HepG2 (cell line): ENCODE measurements around the gene PTK7. TPM values are rescaled to one million over a fixed set of nuclear protein-coding genes. Genes with fewer than 3 reads are reported as not detected.

Experiments used
- ATF7 ChIP-seq, 2 experiments: fragments of 450-650 bp in 1 of 2; sonication (generic) in 1 of 2; formaldehyde crosslinking in 1 of 2; IDR thresholded peaks; 2 replicates each; pipeline versions ENCODE4 v1.4.0 to v1.6.1; 2016 to 2020; ENCODE audit warnings: antibody characterized with exemption in 1 of 2, mild to moderate bottlenecking in 1 of 2, missing genetic modification reagents in 1 of 2
- GATA4 ChIP-seq: sonication (generic); IDR thresholded peaks from 2 replicates; pipeline ENCODE4 v1.6.1; 2016; ENCODE audit warnings: antibody characterized with exemption, low read depth, borderline replicate concordance
- HNF1A ChIP-seq, 2 experiments: sonication (generic) in 1 of 2; formaldehyde crosslinking in 1 of 2; IDR thresholded peaks; 2 replicates each; pipeline versions ENCODE4 v1.4.0 to v1.6.1; 2016 to 2020; ENCODE audit warnings: borderline replicate concordance in 1 of 2, low read depth in 1 of 2, mild to moderate bottlenecking in 1 of 2, missing genetic modification reagents in 1 of 2
- KAT7 ChIP-seq: IDR thresholded peaks from 2 replicates; pipeline ENCODE4 v1.6.1; 2018; ENCODE audit warnings: borderline replicate concordance, missing compliant biosample characterization
- KLF16 ChIP-seq, 2 experiments: sonication (generic) in 1 of 2; formaldehyde crosslinking in 1 of 2; IDR thresholded peaks; 2 replicates each; pipeline versions ENCODE4 v1.6.1 to v1.8.0; 2016 to 2023; ENCODE audit warnings: missing genetic modification reagents in 2 of 2, missing compliant biosample characterization in 1 of 2
- MAZ ChIP-seq, 2 experiments: sonication (generic) in 1 of 2; formaldehyde crosslinking in 1 of 2; IDR thresholded peaks; 2 replicates each; pipeline versions ENCODE4 v1.5.0 to v1.6.1; 2012 to 2020; ENCODE audit warnings: low read depth in 2 of 2, mild to moderate bottlenecking in 2 of 2, borderline replicate concordance in 1 of 2, improper control_type of control experiment in 1 of 2, low read length in 1 of 2, missing genetic modification reagents in 1 of 2, moderate library complexity in 1 of 2
- POGZ ChIP-seq: sonication (generic); formaldehyde crosslinking; IDR thresholded peaks from 2 replicates; pipeline ENCODE4 v1.4.0; 2020; ENCODE audit warnings: mild to moderate bottlenecking, missing genetic modification reagents
- SRSF4 ChIP-seq: fragments of 200-400 bp; formaldehyde crosslinking; IDR thresholded peaks from one replicate; pipeline ENCODE4 v1.6.1; 2018; ENCODE audit warnings: mild to moderate bottlenecking, low read depth, low read length, moderate library complexity; ENCODE audit not compliant: poor library complexity, severe bottlenecking
- ZNF652 ChIP-seq: IDR thresholded peaks from 2 replicates; pipeline ENCODE4 v1.6.1; 2016; ENCODE audit warnings: low read depth, borderline replicate concordance
- polyA plus RNA-seq, 8 experiments: library from polyadenylated mRNA; depleted of rRNA in 3 of 8; stranded (reverse) in 7 of 8; unstranded in 1 of 8; fragments of >200 nt; fragmentation: Illumina TruSeq in 4 of 8; extraction: Trizol in 4 of 8; gene quantifications; 2 replicates each; pipeline versions ENCODE4 v1.2.1 to v1.2.3, GENCODE V29; 2011 to 2016; ENCODE audit warnings: low read depth in 4 of 8, missing spikeins in 1 of 8, mixed read lengths in 1 of 8; ENCODE audit not compliant: insufficient read depth in 1 of 8
- total RNA-seq, 5 experiments: library from RNA; depleted of rRNA; stranded (reverse); fragments of >200 nt; fragmentation: Illumina TruSeq; extraction: Trizol; gene quantifications; 2 replicates each; pipeline ENCODE4 v1.2.3, GENCODE V29; 2016; ENCODE audit warnings: low read depth in 1 of 5
- TF ChIP-seq, protein P1 (sequence below): sonication (generic); formaldehyde crosslinking; IDR thresholded peaks from 2 replicates; pipeline ENCODE4 v1.8.1; 2022; ENCODE audit warnings: mild to moderate bottlenecking, missing genetic modification reagents

Gene PTK7
- total and polyA plus RNA-seq, 2 of the 13 experiments (the other 11 are each of a cell fraction or from before 2014, with no cell fraction given): 98.5 to 99.8 TPM

DNA sequence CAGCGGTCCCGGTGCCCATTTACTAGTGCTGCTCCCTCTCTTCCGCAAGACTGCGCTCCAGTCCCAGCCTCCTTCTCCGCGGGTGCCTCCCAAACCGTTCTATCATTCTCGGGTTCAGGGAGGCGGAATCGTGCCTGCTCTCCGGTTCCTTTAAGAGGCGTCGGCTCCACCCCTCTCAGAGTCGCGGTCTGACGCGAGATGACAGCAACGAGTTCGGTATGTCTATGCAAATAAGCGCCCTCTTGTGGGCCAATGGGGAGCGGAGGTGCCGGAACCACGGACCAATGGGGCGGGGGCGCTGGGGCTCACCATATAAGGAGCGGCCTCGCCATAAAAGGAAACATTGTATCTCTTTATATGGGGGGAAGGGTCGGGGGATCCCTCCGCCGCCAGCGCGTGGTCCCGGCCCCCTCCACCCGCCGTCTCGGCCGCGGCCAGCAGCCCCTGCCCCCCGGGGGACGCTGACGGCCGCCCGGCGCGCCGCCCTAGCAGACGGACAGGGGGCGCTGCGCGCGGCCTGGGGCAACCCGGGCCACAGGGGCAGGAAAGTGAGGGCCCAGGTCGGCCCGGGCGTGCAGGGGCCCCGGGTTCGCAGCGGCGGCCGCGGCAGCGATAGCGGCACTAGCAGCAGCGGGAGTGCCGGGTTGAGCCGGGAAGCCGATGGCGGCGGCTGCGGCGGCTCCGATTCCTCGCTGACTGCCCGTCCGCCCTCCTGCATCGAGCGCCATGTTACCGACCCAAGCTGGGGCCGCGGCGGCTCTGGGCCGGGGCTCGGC lies 95.0 kb downstream of the PTK7 start, which contains the start of gene SRF (continued):
- TF ChIP-seq ATF7 (IDR thresholded peaks at IDR 0.05): no peak
- no peak for TF ChIP-seq ATF7 (CRISPR knock-in tag; IDR thresholded peaks at IDR 0.05)
- peak; percentile 93 for TF ChIP-seq POGZ
- no peak for TF ChIP-seq GATA4
- no peak for TF ChIP-seq ZNF652 (CRISPR knock-in tag)
- no peak for TF ChIP-seq SRSF4
- TF ChIP-seq MAZ (IDR thresholded peaks at IDR 0.05; ENCODE audit: borderline replicate concordance, low read depth, low read length): peak; percentile 92
- peak; percentile 98 for TF ChIP-seq MAZ (CRISPR knock-in tag; IDR thresholded peaks at IDR 0.05; ENCODE audit: low read depth)
- peak in 1 of 2 experiments; percentile 81; a peak in 1 of 4 replicates for TF ChIP-seq KLF16 (CRISPR knock-in tag; IDR thresholded peaks at IDR 0.05)
- TF ChIP-seq, protein P1, sequence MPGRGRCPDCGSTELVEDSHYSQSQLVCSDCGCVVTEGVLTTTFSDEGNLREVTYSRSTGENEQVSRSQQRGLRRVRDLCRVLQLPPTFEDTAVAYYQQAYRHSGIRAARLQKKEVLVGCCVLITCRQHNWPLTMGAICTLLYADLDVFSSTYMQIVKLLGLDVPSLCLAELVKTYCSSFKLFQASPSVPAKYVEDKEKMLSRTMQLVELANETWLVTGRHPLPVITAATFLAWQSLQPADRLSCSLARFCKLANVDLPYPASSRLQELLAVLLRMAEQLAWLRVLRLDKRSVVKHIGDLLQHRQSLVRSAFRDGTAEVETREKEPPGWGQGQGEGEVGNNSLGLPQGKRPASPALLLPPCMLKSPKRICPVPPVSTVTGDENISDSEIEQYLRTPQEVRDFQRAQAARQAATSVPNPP (CRISPR knock-in tag): peak; percentile 40; the same call in 1 of the 2 replicates
- no peak; the same call in none of the 2 replicates for TF ChIP-seq KAT7 (CRISPR knock-in tag)
- TF ChIP-seq HNF1A (IDR thresholded peaks at IDR 0.05; ENCODE audit: low read depth): no peak
- TF ChIP-seq HNF1A (CRISPR knock-in tag; IDR thresholded peaks at IDR 0.05; ENCODE audit: borderline replicate concordance): peak; percentile 37; the same call in 1 of the 2 replicates
